Activated naive CD8-positive, alpha-beta T cell (primary cell): Measurements from ENCODE around the gene KBTBD12.
"Not testable (repeated sequence)": the region's sequence is repeated elsewhere in the genome, so short reads cannot be mapped to it uniquely, and the experiment has no call there.

ENCODE experiments used
- H3K27ac Mint-ChIP-seq: one replicate; pipeline ENCODE4 v1.8.0; 2021; ENCODE audit warnings: mixed read lengths
- H3K27me3 Mint-ChIP-seq: one replicate; pipeline ENCODE4 v1.8.0; 2021; ENCODE audit warnings: mixed read lengths
- H3K36me3 Mint-ChIP-seq: one replicate; pipeline ENCODE4 v1.8.0; 2021; ENCODE audit warnings: mixed read lengths
- H3K4me1 Mint-ChIP-seq: one replicate; pipeline ENCODE4 v1.8.0; 2021; ENCODE audit warnings: low read depth, mixed read lengths
- H3K4me3 Mint-ChIP-seq: one replicate; pipeline ENCODE4 v1.8.0; 2021; ENCODE audit warnings: mild to moderate bottlenecking, mixed read lengths
- H3K9me3 Mint-ChIP-seq: one replicate; pipeline ENCODE4 v1.8.0; 2021; ENCODE audit warnings: low read depth, mixed read lengths

KBTBD12 gene

GRCh38 chr3:127889976-127890650 is 24.9 kb upstream of the KBTBD12 start:
- Mint-ChIP-seq H3K4me1 (peaks cover 4% of the 10 kb centered on the region), H3K27ac (no peak overlapping the region), H3K4me3 (no peak overlapping the region), H3K36me3 (peaks cover 7% of the 10 kb centered on the region), H3K9me3 (peaks cover 12% of the 10 kb centered on the region), H3K27me3 (peaks cover 5% of the 10 kb centered on the region)

GRCh38 chr3:127890651-127891290 is 24.3 kb upstream of the KBTBD12 start:
- peak overlapping the region; percentile 44 for H3K4me3 Mint-ChIP-seq
- H3K4me1 Mint-ChIP-seq, H3K27me3 Mint-ChIP-seq, H3K27ac Mint-ChIP-seq, H3K36me3 Mint-ChIP-seq: not testable (repeated sequence)
- peaks cover 12% of the 10 kb centered on the region for H3K9me3 Mint-ChIP-seq

- Mint-ChIP-seq H3K36me3 (peaks cover 7% of the 10 kb centered on the region), H3K4me3 (no peak overlapping the region), H3K4me1 (peaks cover 4% of the 10 kb centered on the region), H3K27ac (no peak overlapping the region), H3K9me3 (peaks cover 12% of the 10 kb centered on the region), H3K27me3 (peaks cover 5% of the 10 kb centered on the region)
These were observed 20.6 kb upstream of the KBTBD12 start for GRCh38 chr3:127894481-127894880.

GRCh38 chr3:127899200-127899599 is 15.8 kb upstream of the KBTBD12 start:
- H3K9me3 Mint-ChIP-seq = no peaks in the 10 kb centered on the region
- no peak overlapping the region for H3K4me3 Mint-ChIP-seq
- peaks cover 6% of the 10 kb centered on the region for H3K36me3 Mint-ChIP-seq
- no peak overlapping the region for H3K27ac Mint-ChIP-seq
- no peaks in the 10 kb centered on the region for H3K4me1 Mint-ChIP-seq
- peaks cover 8% of the 10 kb centered on the region for H3K27me3 Mint-ChIP-seq

- H3K4me1 Mint-ChIP-seq = no peaks in the 10 kb centered on the region
- H3K9me3 Mint-ChIP-seq = no peaks in the 10 kb centered on the region
- H3K27ac Mint-ChIP-seq = no peak overlapping the region
- H3K27me3 Mint-ChIP-seq = peaks cover 13% of the 10 kb centered on the region
- peaks cover 9% of the 10 kb centered on the region for H3K36me3 Mint-ChIP-seq
- no peak overlapping the region for H3K4me3 Mint-ChIP-seq
These were observed 15.3 kb upstream of the KBTBD12 start for GRCh38 chr3:127899766-127900165.

- H3K27ac Mint-ChIP-seq = no peak overlapping the region
- H3K36me3 Mint-ChIP-seq = peaks cover 10% of the 10 kb centered on the region
- H3K4me3 Mint-ChIP-seq = no peak overlapping the region
- no peaks in the 10 kb centered on the region for H3K4me1 Mint-ChIP-seq
- no peaks in the 10 kb centered on the region for H3K9me3 Mint-ChIP-seq
- peaks cover 17% of the 10 kb centered on the region for H3K27me3 Mint-ChIP-seq
These were observed 14.5 kb upstream of the KBTBD12 start for GRCh38 chr3:127900536-127900935.

- Mint-ChIP-seq H3K4me1 (no peaks in the 10 kb centered on the region), H3K9me3 (no peaks in the 10 kb centered on the region), H3K27ac (no peak overlapping the region), H3K27me3 (peaks cover 21% of the 10 kb centered on the region), H3K36me3 (peaks cover 10% of the 10 kb centered on the region), H3K4me3 (no peak overlapping the region)
These were observed 12.5 kb upstream of the KBTBD12 start for GRCh38 chr3:127902486-127902885.

GRCh38 chr3:127903611-127904375 is 11.2 kb upstream of the KBTBD12 start:
- H3K4me1 Mint-ChIP-seq = no peaks in the 10 kb centered on the region
- H3K4me3 Mint-ChIP-seq = no peak overlapping the region
- peaks cover 10% of the 10 kb centered on the region for H3K36me3 Mint-ChIP-seq

GRCh38 chr3:127905556-127905955 is 9.5 kb upstream of the KBTBD12 start:
- H3K9me3 Mint-ChIP-seq = no peaks in the 10 kb centered on the region
- no peak overlapping the region for H3K4me3 Mint-ChIP-seq
- H3K27me3 Mint-ChIP-seq = peaks cover 23% of the 10 kb centered on the region
- no peaks in the 10 kb centered on the region for H3K4me1 Mint-ChIP-seq
- H3K36me3 Mint-ChIP-seq = peaks cover 10% of the 10 kb centered on the region
- no peak overlapping the region for H3K27ac Mint-ChIP-seq

More at GRCh38 chr3:127903611-127904375, 11.2 kb upstream of the KBTBD12 start:
- Mint-ChIP-seq H3K27ac (no peak overlapping the region), H3K9me3 (no peaks in the 10 kb centered on the region), H3K27me3 (peaks cover 21% of the 10 kb centered on the region)

GRCh38 chr3:127906653-127907052 is 8.4 kb upstream of the KBTBD12 start:
- H3K9me3 Mint-ChIP-seq, H3K4me3 Mint-ChIP-seq, H3K27ac Mint-ChIP-seq, H3K4me1 Mint-ChIP-seq: not testable (repeated sequence)
- Mint-ChIP-seq H3K36me3 (peaks cover 10% of the 10 kb centered on the region), H3K27me3 (peaks cover 25% of the 10 kb centered on the region)

- peaks cover 8% of the 10 kb centered on the region for H3K36me3 Mint-ChIP-seq
- no peak overlapping the region for H3K27ac Mint-ChIP-seq
- no peaks in the 10 kb centered on the region for H3K9me3 Mint-ChIP-seq
- H3K4me3 Mint-ChIP-seq = no peak overlapping the region
- H3K4me1 Mint-ChIP-seq = no peaks in the 10 kb centered on the region
- H3K27me3 Mint-ChIP-seq = peaks cover 28% of the 10 kb centered on the region
These were observed 6.8 kb upstream of the KBTBD12 start for GRCh38 chr3:127908202-127908601.

- H3K27ac Mint-ChIP-seq = no peak overlapping the region
- H3K9me3 Mint-ChIP-seq = no peaks in the 10 kb centered on the region
- H3K4me3 Mint-ChIP-seq = no peak overlapping the region
- peaks cover 7% of the 10 kb centered on the region for H3K36me3 Mint-ChIP-seq
- H3K4me1 Mint-ChIP-seq = no peaks in the 10 kb centered on the region
- H3K27me3 Mint-ChIP-seq = peaks cover 31% of the 10 kb centered on the region
These were observed 6.1 kb upstream of the KBTBD12 start for GRCh38 chr3:127908951-127909350.

- H3K27ac Mint-ChIP-seq = no peak overlapping the region
- peaks cover 2% of the 10 kb centered on the region for H3K36me3 Mint-ChIP-seq
- peaks cover 5% of the 10 kb centered on the region for H3K4me1 Mint-ChIP-seq
- H3K9me3 Mint-ChIP-seq = no peaks in the 10 kb centered on the region
- peaks cover 30% of the 10 kb centered on the region for H3K27me3 Mint-ChIP-seq
- no peak overlapping the region for H3K4me3 Mint-ChIP-seq
These were observed 5.4 kb upstream of the KBTBD12 start for GRCh38 chr3:127909646-127910045.

GRCh38 chr3:127911421-127911931 is 3.6 kb upstream of the KBTBD12 start:
- Mint-ChIP-seq H3K27me3 (peaks cover 33% of the 10 kb centered on the region), H3K4me1 (peaks cover 9% of the 10 kb centered on the region), H3K27ac (no peak overlapping the region), H3K36me3 (no peaks in the 10 kb centered on the region), H3K4me3 (no peak overlapping the region), H3K9me3 (no peaks in the 10 kb centered on the region)

- not testable (repeated sequence) for H3K36me3 Mint-ChIP-seq, H3K4me3 Mint-ChIP-seq, H3K4me1 Mint-ChIP-seq, H3K9me3 Mint-ChIP-seq, H3K27ac Mint-ChIP-seq
- H3K27me3 Mint-ChIP-seq = peaks cover 33% of the 10 kb centered on the region
These were observed 1.2 kb upstream of the KBTBD12 start for GRCh38 chr3:127913841-127914240.
